ENCODE data around the gene CST6.

CST6 gene, protein sequence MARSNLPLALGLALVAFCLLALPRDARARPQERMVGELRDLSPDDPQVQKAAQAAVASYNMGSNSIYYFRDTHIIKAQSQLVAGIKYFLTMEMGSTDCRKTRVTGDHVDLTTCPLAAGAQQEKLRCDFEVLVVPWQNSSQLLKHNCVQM

DNA sequence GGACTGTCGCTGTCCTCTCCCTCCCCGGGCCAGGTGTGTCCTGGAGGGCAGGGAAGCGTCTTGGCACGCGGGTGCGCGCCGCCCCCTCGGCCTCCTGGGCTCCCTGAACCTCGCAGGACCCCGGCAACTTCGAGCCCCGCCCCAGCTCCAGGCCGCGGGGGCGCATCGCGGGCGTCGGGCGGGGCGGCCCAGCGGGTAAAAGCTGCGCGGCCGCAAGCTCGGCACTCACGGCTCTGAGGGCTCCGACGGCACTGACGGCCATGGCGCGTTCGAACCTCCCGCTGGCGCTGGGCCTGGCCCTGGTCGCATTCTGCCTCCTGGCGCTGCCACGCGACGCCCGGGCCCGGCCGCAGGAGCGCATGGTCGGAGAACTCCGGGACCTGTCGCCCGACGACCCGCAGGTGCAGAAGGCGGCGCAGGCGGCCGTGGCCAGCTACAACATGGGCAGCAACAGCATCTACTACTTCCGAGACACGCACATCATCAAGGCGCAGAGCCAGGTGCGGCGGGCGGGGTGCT is at the start of gene CST6:
Gene CST6 (plus strand): TSS at position 224 of the 519 bp plus-strand sequence. CDS start 37 bp downstream, at position 261.
- DNase-seq, result peak; percentile 44

DNA sequence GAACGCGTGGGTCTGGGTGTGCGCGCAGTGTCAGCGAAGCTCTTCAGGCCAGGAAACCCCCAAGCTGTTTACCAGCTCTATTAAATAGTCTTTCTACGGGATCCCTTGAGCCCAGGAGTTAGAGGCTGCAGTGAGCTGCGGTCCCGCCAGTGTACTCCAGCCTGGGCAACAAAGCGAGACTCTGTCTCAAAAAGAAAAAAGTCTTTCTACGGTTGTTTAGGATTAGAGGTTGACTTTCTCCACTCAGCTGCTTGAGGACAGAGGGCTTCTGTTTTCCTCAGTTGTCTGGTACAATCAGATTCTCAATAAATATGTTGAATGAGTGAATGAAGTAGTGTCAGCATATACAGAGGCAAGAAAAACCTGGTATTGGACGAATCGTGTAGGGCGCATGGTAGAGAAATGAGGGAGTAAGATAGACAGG is 49.7 kb upstream of the CST6 start:
- DNase-seq, result no peak

DNA sequence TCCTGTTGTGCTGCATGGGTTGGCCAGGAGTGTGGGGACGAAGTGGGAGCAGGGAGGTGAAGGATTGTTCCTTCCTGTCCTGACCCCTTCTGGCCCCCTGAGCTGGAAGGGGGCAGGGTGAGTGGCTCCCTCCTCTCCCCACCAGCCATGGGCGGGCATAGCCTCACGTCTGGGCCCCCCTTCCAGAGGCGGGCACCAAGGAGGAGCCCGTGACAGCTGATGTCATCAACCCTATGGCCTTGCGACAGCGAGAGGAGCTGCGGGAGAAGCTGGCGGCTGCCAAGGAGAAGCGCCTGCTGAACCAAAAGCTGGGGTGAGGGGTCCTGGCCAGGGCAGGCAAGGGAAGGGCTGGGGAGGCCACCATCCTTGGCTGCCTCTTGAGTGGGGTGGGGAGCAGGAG is 46.9 kb upstream of the CST6 start:
- DNase-seq, result no peak

DNA sequence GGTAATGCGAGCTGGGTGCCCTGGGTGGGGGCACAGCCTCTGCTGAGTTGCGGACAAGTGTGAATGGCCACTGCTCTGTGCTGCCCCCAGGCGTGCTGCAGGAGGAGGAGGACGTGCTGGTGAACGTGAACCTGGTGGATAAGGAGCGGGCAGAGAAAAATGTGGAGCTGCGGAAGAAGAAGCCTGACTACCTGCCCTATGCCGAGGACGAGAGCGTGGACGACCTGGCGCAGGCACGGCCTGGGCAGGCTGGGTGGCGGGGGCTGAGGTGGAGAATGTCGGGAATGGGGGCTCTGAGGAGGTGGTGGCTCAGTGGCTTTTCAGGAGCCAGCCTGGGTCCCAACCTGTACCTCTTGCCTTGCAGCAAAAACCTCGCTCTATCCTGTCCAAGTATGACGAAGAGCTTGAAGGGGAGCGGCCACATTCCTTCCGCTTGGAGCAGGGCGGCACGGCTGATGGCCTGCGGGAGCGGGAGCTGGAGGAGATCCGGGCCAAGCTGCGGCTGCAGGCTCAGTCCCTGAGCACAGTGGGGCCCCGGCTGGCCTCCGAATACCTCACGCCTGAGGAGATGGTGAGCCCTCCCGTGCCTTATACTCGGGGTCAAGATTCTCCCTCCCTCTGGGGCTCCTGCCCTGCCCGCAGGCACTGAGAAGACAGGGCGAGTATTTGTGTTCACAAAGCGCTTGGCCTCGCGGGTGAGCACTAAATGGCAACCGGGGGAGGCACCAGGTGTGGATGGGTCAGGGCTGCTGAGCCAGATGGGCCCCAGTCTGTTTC is 45.6 kb upstream of the CST6 start:
- DNase-seq, result no peak

DNA sequence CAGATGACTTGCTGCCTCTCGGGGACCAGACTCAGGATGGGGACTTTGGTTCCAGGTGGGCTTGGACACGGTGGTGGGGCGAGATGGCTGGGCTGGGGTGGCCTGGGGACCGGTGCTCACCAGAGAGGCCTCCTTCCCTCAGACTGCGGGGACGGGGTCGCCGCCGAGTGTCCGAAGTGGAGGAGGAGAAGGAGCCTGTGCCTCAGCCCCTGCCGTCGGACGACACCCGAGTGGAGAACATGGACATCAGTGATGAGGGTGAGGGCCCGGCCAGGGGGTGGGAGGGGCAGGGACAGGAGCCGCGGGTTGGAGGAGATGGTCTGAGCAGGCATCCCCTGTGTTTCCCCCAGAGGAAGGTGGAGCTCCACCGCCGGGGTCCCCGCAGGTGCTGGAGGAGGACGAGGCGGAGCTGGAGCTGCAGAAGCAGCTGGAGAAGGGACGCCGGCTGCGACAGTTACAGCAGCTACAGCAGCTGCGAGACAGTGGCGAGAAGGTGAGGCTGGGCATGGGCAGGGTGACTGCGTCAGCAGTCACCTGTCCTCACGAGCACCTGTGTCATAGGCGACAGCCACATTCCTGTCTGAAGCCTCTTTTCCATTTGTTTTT is 44.4 kb upstream of the CST6 start:
- no peak for DNase-seq

DNA sequence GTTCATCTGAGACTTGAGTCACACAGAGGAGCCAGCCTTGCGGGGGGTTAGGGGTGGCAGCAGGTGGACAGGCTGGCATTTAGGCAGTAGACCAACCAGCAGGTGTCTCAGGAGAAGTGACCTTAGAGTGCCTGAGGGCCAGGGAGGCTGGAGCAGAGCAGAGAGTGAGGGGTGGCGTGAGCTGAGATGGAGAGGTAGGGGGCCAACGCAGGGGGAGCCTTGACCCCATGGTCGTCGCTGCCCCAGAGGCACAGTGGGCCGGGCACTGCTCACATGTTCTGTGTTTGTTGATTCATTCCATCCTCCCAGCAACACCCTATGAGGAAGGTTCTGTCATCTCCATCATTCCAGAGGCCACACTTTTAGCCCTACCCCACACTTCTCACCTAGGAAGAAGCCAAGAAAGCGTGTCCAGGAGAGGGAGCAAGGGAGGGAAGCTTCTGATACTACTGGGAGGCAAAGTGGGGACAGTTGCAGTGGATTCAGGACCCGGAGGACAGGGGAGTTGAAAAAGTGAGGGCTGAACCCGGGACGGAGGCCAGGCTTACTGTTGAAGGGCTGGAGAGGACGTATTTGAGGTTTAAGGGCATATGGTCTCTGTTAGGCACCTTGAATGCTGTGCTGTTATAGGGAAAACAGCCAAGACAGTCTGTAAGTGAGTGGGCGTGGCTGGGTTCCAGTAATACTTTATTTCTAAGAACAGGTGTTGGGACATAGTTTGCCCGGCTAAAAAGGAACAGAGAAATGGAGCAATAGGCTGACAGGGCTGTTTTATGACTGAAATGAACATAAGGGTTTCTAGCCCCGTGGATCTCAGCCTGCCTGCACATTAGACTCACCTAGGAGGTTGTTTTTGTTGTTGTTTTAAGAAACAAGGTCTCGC is 43.0 kb upstream of the CST6 start:
- DNase-seq, result no peak

DNA sequence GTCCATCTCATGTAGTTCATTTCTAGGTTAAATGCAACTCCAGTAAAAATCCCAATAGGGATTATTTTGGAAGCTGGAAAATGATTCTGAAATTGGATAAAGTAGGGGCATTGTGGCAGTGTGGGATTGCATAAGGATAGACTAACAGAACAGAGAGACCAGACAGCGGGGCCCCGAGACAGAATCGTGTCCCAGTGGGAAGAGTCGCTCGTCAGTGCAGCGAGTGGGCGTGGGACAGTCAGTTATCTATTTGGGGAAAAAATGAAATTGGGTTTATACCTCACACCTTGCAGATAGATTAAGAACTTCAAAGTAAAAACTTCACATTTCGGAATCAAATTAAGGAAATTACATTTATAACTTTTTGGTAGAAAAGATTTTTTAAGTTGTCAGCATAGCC is 39.7 kb upstream of the CST6 start:
- DNase-seq, result no peak

DNA sequence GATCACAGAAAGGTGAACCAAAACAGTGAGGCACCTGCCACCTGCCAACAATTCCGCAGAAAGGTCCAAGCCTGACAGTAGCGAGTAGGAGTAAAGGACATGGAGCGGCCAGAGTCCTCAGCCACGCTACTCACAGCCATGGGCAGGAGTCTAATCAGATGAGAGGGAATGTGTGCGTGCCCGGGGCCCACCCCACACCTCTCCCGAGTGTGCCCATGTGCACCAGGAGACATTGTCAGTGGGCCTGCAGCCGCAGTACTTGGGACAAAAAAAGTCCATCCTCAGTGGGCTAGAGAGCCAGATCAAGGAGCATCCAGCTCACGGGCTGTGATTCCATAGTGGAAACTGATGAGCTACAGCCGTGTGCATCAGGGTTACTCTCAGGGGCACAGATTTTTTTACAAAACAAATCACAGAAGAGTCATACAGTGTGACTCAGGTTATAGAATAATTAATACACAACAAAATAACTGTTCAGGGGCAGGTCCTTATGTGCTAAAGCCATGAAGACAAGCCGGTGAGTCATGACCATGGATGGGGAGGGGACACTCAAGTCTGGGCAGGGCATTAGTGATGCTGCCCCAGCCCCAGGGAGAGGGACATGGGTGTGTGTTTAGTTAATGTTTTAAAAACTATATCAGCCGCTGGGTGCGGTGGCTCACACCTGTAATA is 38.2 kb upstream of the CST6 start:
- no peak for DNase-seq

DNA sequence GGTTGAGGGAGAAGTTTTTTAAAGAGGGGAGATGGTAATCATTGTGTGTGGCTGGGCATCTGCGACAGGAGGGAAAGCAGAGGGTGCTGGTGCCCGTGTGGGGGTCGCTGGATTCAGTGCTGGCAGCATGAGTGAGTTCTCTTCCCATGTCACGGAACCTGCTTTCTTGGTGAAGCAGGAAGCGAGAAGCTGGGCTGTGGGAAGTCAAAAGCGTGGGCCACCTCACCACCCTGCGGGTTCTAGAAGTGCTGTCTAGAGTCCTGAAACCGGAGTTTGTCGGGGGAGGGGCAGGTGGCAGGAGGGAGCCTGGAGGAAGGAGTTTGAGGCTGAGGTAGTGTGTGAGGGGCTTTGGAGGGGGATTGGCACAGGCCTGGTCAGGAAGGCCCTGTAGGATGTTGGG is 36.0 kb upstream of the CST6 start:
- DNase-seq, result no peak

DNA sequence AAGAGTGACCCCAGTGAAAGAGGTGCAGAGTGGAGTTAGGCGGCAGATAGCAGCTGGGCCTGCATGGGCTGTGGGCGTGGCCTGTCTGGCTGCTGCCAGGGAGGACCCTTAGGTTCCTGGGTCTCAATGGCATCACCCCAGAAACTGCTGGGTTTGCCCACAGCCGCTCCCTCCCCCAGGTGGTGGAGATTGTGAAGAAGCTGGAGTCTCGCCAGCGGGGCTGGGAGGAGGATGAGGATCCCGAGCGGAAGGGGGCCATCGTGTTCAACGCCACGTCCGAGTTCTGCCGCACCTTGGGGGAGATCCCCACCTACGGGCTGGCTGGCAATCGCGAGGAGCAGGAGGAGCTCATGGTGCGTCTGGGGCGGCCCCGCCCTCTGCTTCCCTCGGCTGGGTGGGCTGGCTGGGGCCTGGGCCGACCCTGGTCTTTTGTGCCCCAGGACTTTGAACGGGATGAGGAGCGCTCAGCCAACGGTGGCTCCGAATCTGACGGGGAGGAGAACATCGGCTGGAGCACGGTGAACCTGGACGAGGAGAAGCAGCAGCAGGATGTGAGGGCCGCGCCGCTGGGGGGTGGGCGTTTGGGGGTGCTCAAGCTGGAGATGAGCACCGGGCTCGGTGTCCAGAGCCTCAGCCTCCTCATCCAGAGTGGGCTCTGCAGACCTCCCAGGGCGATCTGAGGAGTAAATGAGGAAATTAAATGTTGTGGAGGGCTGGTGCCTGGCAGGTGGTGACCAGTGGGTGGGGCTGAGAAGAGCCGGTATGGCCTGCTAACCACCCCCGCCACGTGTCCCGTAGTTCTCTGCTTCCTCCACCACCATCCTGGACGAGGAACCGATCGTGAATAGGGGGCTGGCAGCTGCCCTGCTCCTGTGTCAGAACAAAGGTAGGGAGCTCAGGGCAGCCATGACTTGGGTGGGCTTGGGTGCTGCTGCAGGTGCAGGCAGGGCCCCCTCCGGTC is 35.3 kb upstream of the CST6 start:
- no peak for DNase-seq

DNA sequence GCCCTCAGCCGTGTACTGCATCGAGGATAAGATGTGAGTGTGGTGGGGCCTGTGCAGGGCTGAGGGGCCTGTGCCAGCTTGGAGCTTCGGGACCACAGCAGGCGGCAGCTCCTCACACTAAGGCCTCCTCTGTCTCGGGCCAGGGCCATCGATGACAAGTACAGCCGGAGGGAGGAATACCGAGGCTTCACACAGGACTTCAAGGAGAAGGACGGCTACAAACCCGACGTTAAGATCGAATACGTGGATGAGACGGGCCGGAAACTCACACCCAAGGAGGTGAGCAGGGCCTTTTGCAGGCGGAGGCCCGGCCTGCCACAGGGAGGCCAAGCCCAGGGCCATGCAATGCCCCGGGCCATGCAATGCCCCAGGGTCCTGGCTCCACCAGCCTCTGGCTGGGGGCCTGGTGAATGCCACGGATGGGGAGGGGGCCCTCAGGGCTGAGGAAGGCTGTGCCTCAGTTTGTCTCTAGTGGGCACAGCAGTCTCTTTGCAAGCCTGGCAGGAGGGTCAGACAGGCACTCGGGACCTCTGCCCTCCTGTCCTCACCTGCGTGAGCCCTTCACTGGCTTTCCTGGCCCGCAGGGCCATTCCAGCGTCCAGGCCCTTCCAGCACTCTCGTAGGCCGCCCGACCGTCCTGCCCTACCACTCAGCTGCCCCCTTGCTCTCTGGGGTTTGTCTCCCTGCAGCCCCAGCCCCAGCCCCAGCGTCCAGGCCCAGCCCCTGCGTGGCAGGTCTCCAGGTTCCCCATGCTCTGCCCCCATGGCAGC is 34.0 kb upstream of the CST6 start:
- no peak for DNase-seq

DNA sequence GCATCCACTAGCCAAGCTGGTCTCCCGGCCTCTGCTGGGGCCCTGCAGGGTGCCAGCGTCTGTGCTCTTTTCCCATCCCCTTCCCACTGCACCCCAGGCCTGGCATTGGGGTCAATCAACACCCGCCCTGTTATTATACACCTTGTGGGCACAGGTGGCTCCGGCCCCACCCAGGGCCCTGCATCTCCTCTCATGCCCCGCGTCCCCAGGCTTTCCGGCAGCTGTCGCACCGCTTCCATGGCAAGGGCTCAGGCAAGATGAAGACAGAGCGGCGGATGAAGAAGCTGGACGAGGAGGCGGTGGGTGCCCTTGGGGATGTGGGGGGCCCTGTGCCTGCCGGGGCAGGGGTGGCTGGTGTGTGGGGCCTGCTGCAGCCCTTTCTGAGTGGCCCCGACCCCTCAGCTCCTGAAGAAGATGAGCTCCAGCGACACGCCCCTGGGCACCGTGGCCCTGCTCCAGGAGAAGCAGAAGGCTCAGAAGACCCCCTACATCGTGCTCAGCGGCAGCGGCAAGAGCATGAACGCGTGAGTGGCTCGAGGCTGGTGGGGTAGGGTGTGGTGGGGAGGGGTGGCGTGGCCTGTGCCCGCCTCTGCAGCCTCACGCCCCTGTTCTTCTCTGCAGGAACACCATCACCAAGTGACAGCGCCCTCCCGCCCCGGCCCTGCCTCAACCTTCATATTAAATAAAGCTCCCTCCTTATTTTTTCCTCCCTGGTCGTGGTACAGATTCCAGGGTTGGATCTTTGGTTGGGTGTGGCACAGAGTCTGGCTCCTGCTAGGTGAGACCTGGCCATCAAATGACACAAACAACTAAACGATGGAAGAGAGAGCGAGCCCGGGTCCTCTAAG is 33.2 kb upstream of the CST6 start:
- DNase-seq, result no peak

DNA sequence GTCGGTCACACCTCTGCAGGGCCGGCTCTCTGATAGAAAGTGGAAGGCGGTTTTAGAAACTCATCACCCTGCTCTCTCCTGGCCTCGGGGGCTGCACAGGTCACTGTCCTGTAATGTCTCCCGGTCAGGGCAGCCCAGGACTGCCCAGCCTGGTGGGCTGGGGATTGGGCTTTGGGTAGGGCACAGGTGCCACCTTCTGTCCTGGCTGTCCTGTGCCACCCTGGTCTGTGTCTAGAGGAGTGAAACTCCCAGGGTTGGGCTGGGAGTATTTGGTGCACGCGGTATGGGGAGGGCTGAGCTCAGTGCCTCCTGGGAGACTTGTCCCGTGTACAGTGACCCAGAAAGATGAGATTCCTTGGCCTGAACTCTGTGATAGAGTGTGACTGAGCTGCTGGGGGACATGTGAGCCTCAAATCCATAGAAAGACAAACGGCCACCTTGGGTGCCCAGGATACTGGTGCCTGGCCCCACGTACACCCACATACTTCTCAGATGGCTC is 32.5 kb upstream of the CST6 start:
- DNase-seq, result no peak

DNA sequence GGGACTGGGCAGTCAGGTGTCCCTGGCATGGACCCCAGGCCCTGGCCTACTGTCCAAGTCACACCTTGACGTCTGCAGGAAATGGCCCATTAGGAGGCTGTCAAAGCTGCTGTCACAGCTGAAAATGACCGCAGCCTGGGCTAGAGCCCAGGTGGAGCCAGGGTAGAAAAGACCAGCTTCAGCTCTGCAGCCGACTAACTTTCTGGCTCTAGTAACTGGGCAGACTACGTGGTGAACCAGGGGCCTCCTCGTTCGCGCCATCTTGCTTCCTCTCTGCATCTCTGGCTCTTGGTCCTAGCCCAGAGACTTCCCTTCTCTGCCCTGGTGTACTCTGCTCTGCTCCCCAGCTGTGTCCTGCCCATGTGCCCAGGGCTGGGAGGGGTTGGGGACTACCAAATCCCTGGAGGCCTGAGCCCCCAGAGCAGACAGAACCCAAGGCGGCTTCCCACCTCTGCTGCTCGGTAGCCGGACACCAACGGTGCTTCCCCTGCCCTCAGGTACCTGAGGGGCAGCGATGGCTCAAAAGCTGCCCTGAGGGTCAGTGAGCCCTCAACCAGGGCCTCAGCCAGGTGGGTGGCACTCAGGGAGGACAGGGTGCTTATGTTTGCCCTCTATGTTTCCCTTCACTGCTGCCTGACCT is 30.6 kb upstream of the CST6 start:
- DNase-seq, result no peak

DNA sequence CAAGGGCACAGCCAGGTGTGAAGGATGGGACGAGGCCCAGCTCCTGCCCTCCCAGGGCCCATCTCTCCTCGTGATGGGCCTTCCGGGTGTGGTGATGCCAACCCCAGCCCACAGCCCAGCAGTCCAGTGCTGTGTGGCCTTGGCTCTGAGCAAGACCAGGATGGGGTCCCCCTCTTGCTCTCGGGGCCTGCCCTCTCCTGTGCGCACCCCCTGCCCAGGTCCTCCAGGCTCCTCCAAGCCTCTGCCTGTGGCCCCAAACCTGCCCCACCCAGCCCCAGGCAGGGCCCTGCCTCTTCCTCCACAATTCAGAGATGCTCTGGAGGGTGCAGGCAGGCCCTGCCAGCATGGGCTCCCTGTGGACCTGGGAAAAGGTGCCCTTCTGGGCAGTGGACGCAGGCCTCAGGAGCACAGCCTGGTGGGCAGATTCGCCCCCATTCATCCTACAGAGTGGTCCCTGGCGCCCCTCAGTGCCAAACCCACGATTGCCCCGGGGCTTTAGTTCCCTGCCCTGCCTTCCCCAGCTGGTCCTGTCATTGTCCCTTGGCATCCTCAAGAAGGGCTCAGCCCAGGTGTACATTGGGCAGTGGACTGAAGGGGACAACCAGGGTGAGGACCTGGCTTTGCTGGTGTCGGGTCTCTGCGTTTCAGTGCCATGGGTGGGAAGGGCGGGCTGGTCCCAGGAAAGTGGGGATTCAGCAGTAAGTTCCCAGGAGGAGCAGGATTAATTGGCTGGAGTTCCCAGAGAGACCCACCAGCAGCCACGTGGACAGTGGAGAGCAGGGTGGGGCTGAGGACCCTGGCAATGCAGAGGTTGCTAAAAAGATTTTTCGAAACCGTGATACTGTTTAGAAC is 29.6 kb upstream of the CST6 start:
- no peak for DNase-seq

DNA sequence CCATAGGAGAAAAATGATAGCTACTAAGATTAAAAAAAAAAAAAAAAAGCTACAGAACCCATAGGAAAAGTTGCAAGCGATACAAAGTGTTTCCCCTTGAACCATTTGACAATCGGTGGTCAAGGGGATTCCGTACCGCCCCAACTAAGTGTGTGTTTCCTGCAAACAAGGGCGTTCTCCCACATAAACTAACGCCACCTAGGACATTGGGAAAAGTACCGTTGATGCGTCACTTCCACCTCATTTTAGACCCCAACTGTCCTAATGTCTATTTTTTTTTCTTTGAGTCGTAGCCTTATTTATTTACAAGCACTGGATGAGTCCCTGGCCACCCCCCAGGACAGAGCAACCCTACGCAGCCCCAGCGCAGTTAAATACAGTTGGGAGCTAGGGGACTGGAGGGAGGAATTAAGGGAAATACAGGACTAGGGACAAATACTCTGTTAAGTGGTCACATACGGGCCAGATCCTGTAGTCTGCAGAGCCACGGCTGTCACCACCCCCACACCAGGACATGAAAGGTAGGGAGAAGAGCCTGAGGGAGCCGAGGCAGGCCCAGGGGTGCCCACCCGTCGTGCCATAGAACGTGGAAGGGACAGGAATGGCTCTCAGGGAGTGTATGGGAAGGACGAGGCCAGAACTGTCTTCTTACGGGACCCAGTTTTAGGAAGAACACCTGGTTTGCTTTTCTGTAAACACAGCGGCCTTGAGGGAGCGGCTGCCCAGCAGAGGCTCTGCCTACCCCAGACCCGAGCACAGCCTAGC is 28.8 kb upstream of the CST6 start:
- DNase-seq, result no peak

DNA sequence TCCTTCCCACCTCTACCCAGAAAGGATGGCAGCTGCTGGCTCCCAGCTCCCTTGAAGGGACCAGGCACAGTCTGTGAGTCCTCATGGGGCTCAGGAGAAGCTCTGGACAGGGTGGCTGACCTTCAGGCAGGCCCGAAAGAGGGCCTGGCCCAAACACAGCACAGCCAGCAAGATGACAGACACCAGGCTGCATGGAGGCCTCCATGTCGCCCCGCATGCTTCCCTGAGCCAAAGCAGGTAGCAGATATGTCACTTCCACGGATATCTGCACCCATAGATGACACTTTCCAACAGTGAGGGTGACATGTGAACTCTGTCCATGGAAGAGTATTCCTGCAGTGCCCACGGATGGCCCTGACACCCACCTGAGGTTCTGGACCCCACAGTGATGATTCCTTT is 28.2 kb upstream of the CST6 start:
- no peak for DNase-seq
